Gastrocnemius medialis (tissue), 4 donors: ENCODE data around the gene RIPOR3.

Experiments used
- POLR2A ChIP-seq, 2 donors: fragments of 450-650 bp; IDR thresholded peaks; one replicate each; pipeline ENCODE4 v1.6.1; 2017; ENCODE audit warnings: antibody characterized with exemption in 2 of 2, mild to moderate bottlenecking in 2 of 2, moderate library complexity in 2 of 2
- TF ChIP-seq, protein P1 (sequence below), 5 experiments: fragments of 450-650 bp in 3 of 5; fragments of 200-600 bp in 2 of 5; sonication (generic) in 2 of 5; IDR thresholded peaks in 4 of 5; conservative IDR thresholded peaks in 1 of 5; 1 replicate in 4 of 5; 2 replicates in 1 of 5; pipeline ENCODE4 v1.5.1; 2016 to 2019; ENCODE audit warnings: antibody characterized with exemption in 5 of 5, mild to moderate bottlenecking in 3 of 5, moderate library complexity in 3 of 5

GRCh38 chr20:50554694-50555579, 136.4 kb downstream of the RIPOR3 start:
- TF ChIP-seq, protein P1, sequence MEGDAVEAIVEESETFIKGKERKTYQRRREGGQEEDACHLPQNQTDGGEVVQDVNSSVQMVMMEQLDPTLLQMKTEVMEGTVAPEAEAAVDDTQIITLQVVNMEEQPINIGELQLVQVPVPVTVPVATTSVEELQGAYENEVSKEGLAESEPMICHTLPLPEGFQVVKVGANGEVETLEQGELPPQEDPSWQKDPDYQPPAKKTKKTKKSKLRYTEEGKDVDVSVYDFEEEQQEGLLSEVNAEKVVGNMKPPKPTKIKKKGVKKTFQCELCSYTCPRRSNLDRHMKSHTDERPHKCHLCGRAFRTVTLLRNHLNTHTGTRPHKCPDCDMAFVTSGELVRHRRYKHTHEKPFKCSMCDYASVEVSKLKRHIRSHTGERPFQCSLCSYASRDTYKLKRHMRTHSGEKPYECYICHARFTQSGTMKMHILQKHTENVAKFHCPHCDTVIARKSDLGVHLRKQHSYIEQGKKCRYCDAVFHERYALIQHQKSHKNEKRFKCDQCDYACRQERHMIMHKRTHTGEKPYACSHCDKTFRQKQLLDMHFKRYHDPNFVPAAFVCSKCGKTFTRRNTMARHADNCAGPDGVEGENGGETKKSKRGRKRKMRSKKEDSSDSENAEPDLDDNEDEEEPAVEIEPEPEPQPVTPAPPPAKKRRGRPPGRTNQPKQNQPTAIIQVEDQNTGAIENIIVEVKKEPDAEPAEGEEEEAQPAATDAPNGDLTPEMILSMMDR (IDR thresholded peaks at IDR 0.05 in 4 of 5, conservative IDR thresholded peaks at IDR 0.05 in 1 of 5), result no peak
- TF ChIP-seq POLR2A (IDR thresholded peaks at IDR 0.05), result no peak
